ENCODE data around the gene SARDH.

The SARDH gene

GRCh38 chr9:133731876-133732638 is 6.1 kb downstream of the SARDH start:
- no peak for DNase-seq

- no peak for DNase-seq
Observed at GRCh38 chr9:133730994-133731715, 7.0 kb downstream of the SARDH start.

- DNase-seq = no peak
Observed at GRCh38 chr9:133729617-133730281, 8.4 kb downstream of the SARDH start.

- DNase-seq = no peak
Observed at GRCh38 chr9:133728856-133729616, 9.1 kb downstream of the SARDH start.

- no peak for DNase-seq
Observed at GRCh38 chr9:133727876-133728441, 10.2 kb downstream of the SARDH start.

- DNase-seq = no peak
Observed at GRCh38 chr9:133727277-133727875, 10.8 kb downstream of the SARDH start.

GRCh38 chr9:133726401-133727276 is 11.5 kb downstream of the SARDH start:
- DNase-seq = peak; percentile 51 to 66

- no peak for DNase-seq
Observed at GRCh38 chr9:133725886-133726285, 12.3 kb downstream of the SARDH start.

GRCh38 chr9:133718563-133719315 is 19.4 kb downstream of the SARDH start:
- DNase-seq = no peak

- DNase-seq = no peak
Observed at GRCh38 chr9:133717113-133718031, 20.8 kb downstream of the SARDH start.

GRCh38 chr9:133716564-133717112 is 21.5 kb downstream of the SARDH start:
- no peak for DNase-seq

- DNase-seq = peak in 1 of 2 donors; percentile 30
Observed at GRCh38 chr9:133715866-133716563, 22.1 kb downstream of the SARDH start.

GRCh38 chr9:133715295-133715865 is 22.8 kb downstream of the SARDH start:
- no peak for DNase-seq

- DNase-seq = no peak
Observed at GRCh38 chr9:133714606-133715294, 23.4 kb downstream of the SARDH start.

GRCh38 chr9:133713960-133714495 is 24.1 kb downstream of the SARDH start:
- no peak for DNase-seq

- DNase-seq = no peak
Observed at GRCh38 chr9:133713150-133713959, 24.8 kb downstream of the SARDH start.

Measured in CD4-positive, alpha-beta T cell treated with Interleukin-4 for 1 hour (primary cell).